Measurements from ENCODE around the gene COPG1. TPM values are rescaled to one million over a fixed set of nuclear protein-coding genes. Genes with fewer than 3 reads are reported as not detected.

Gene COPG1
- total and polyA plus RNA-seq, 2 of the 13 experiments (the other 11 are each of a cell fraction or from before 2014, with no cell fraction given): 98.6 to 166 TPM

DNA sequence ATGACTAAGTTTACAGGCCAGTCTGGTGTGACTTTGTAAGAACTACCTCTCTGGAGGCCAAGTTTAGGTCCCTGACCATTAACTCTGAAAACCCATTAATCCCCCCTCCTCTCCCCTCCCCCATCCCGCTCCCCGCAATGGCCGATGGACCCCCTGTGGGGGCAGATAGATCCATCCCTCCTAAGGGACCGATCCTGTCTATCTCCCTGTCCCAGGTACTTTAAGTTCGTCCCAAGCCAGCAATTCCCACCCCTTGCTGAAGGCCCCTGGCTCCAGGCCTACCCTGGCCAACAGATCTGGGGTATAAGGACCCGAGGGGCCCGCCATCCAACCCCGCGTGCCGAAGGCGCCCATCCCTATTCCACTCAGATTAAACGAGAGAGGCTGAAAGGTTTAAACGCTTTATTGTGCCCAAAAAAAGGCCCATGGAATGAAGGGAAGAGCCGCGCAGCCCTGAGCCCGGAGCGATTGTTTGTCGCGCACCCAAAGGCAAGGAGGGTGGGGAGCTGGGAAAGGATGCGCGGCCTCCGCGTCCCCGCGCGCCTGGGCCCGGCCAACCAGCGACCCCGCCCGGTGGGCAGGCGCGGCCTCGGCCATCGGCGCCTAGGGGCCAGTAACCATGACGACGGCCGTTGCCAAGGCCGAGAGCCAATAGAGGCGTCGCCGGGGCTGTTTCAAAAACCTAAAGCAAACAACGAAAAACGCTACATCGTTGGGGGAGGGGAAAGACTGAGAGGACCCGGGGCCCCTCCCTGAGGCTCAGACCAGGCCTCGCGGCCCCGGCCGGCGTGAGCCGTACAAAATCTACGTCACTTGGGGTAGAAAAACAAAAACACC is 65.2 kb downstream of the COPG1 start (continued):
- TF ChIP-seq, protein P1, sequence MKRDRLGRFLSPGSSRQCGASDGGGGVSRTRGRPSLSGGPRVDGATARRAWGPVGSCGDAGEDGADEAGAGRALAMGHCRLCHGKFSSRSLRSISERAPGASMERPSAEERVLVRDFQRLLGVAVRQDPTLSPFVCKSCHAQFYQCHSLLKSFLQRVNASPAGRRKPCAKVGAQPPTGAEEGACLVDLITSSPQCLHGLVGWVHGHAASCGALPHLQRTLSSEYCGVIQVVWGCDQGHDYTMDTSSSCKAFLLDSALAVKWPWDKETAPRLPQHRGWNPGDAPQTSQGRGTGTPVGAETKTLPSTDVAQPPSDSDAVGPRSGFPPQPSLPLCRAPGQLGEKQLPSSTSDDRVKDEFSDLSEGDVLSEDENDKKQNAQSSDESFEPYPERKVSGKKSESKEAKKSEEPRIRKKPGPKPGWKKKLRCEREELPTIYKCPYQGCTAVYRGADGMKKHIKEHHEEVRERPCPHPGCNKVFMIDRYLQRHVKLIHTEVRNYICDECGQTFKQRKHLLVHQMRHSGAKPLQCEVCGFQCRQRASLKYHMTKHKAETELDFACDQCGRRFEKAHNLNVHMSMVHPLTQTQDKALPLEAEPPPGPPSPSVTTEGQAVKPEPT (CRISPR knock-in tag; IDR thresholded peaks at IDR 0.05; ENCODE audit: low read depth): no peak
- TF ChIP-seq ZNF343 (CRISPR knock-in tag; IDR thresholded peaks at IDR 0.05): peak; percentile 71; the same call in 1 of the 2 replicates
- TF ChIP-seq, protein P2, sequence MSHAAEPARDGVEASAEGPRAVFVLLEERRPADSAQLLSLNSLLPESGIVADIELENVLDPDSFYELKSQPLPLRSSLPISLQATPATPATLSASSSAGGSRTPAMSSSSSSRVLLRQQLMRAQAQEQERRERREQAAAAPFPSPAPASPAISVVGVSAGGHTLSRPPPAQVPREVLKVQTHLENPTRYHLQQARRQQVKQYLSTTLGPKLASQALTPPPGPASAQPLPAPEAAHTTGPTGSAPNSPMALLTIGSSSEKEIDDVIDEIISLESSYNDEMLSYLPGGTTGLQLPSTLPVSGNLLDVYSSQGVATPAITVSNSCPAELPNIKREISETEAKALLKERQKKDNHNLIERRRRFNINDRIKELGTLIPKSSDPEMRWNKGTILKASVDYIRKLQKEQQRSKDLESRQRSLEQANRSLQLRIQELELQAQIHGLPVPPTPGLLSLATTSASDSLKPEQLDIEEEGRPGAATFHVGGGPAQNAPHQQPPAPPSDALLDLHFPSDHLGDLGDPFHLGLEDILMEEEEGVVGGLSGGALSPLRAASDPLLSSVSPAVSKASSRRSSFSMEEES (CRISPR knock-in tag; IDR thresholded peaks at IDR 0.05): 0 out of 2 replicates have a peak, but pooled peaks have one; percentile 30
- peak; percentile 93 for TF ChIP-seq RFX5 (IDR thresholded peaks at IDR 0.05; ENCODE audit: low read depth, low read length)
- no peak for TF ChIP-seq HMG20A (CRISPR knock-in tag; IDR thresholded peaks at IDR 0.05; ENCODE audit: borderline replicate concordance)
- TF ChIP-seq RFXAP (CRISPR knock-in tag; IDR thresholded peaks at IDR 0.05; ENCODE audit: borderline replicate concordance): peak; percentile 99
- peak; percentile 20; the same call in 1 of the 2 replicates for TF ChIP-seq DPF2 (CRISPR knock-in tag; IDR thresholded peaks at IDR 0.05; ENCODE audit: borderline replicate concordance, low read depth)
- TF ChIP-seq ATM (IDR thresholded peaks at IDR 0.05; ENCODE audit: borderline replicate concordance): no peak
- 0 out of 2 replicates have a peak, but pooled peaks have one; percentile 30 for TF ChIP-seq ARNTL (CRISPR knock-in tag; IDR thresholded peaks at IDR 0.05)
- 0 out of 2 replicates have a peak, but pooled peaks have one; percentile 29 for TF ChIP-seq MTF2 (CRISPR knock-in tag; IDR thresholded peaks at IDR 0.05; ENCODE audit: borderline replicate concordance)
- TF ChIP-seq PITX1 (CRISPR knock-in tag; IDR thresholded peaks at IDR 0.05): peak; percentile 33; the same call in 1 of the 2 replicates
- TF ChIP-seq STAT5B (CRISPR knock-in tag; IDR thresholded peaks at IDR 0.05): no peak
- TF ChIP-seq DMAP1 (CRISPR knock-in tag; IDR thresholded peaks at IDR 0.05): peak; percentile 63; the same call in 1 of the 2 replicates
- peak in 1 of 2 experiments; percentile 38; a peak in 1 of 4 replicates for TF ChIP-seq POLR2A (IDR thresholded peaks at IDR 0.05; ENCODE audit: insufficient read depth in 1 of 2, low read depth in 2 of 2, low read length in 2 of 2)
- peak; percentile 30; the same call in 1 of the 2 replicates for TF ChIP-seq NR2C2 (CRISPR knock-in tag; IDR thresholded peaks at IDR 0.05; ENCODE audit: borderline replicate concordance)
- TF ChIP-seq, protein P3, sequence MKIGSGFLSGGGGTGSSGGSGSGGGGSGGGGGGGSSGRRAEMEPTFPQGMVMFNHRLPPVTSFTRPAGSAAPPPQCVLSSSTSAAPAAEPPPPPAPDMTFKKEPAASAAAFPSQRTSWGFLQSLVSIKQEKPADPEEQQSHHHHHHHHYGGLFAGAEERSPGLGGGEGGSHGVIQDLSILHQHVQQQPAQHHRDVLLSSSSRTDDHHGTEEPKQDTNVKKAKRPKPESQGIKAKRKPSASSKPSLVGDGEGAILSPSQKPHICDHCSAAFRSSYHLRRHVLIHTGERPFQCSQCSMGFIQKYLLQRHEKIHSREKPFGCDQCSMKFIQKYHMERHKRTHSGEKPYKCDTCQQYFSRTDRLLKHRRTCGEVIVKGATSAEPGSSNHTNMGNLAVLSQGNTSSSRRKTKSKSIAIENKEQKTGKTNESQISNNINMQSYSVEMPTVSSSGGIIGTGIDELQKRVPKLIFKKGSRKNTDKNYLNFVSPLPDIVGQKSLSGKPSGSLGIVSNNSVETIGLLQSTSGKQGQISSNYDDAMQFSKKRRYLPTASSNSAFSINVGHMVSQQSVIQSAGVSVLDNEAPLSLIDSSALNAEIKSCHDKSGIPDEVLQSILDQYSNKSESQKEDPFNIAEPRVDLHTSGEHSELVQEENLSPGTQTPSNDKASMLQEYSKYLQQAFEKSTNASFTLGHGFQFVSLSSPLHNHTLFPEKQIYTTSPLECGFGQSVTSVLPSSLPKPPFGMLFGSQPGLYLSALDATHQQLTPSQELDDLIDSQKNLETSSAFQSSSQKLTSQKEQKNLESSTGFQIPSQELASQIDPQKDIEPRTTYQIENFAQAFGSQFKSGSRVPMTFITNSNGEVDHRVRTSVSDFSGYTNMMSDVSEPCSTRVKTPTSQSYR (CRISPR knock-in tag; IDR thresholded peaks at IDR 0.05; ENCODE audit: borderline replicate concordance): peak; percentile 96
- no peak for TF ChIP-seq SMAD9 (CRISPR knock-in tag; IDR thresholded peaks at IDR 0.05)
- no peak for TF ChIP-seq SP1 (IDR thresholded peaks at IDR 0.05)
- peak; percentile 29; the same call in 1 of the 2 replicates for TF ChIP-seq SP1 (CRISPR knock-in tag; IDR thresholded peaks at IDR 0.05)
